Retinal pigment epithelial cell (primary cell): ENCODE measurements around the gene KATNBL1.
A peak's percentile ranks its signal among the peaks of the same experiment; 100 is the strongest.

Experiments used
- DNase-seq: peaks from one replicate; pipeline ENCODE4 v3.0.0-alpha.2; 2010; ENCODE audit warnings: low read depth
- H3K4me3 ChIP-seq: 2 replicates; pipeline ENCODE4 v1.5.1; 2011; ENCODE audit warnings: mild to moderate bottlenecking, low read length, control low read depth, moderate library complexity
- CTCF ChIP-seq: conservative IDR thresholded peaks from 2 replicates; pipeline ENCODE4 v1.5.1; 2011; ENCODE audit warnings: low read depth, low read length, control low read depth, inconsistent platforms

Gene KATNBL1

GRCh38 chr15:34223904-34224596 lies 14.2 kb upstream of the KATNBL1 start:
- H3K4me3 ChIP-seq = peak overlapping the region; percentile 100
- DNase-seq = no peak
- no peak for TF ChIP-seq CTCF

DNA sequence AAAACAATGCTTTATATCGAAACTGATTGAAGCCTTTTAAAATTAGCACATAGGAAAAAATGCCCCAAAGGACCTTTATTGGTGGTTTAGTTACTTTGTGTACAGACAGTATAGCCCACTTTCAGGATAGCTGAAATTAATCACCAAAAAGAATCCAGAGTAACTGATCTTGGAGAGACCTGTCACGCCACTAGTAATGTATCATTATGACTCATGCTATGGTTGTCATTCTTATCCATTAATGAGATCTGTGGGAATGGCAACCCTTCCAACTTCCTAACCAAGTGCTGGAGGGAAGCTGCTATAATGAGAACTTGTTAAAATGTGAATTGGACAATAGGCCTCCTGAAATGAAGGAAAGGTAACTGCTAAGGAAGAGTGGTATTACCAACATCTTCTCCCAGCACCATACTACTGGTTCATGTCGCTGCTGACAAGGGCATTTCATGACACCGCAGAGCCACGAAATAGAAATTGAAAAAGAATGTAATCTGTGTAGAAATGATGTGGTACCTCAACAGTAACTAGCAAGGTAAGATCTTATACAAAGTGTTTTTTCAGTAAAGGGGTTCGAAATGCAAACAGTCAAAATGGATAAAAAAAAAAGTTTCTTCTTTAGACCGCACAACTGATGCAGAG lies 7.8 kb upstream of the KATNBL1 start:
- DNase-seq = no peak
- TF ChIP-seq CTCF = no peak
- no peak overlapping the region for H3K4me3 ChIP-seq

GRCh38 chr15:34216527-34217270 lies 6.8 kb upstream of the KATNBL1 start:
- no peak overlapping the region for H3K4me3 ChIP-seq
- DNase-seq = no peak
- no peak for TF ChIP-seq CTCF

DNA sequence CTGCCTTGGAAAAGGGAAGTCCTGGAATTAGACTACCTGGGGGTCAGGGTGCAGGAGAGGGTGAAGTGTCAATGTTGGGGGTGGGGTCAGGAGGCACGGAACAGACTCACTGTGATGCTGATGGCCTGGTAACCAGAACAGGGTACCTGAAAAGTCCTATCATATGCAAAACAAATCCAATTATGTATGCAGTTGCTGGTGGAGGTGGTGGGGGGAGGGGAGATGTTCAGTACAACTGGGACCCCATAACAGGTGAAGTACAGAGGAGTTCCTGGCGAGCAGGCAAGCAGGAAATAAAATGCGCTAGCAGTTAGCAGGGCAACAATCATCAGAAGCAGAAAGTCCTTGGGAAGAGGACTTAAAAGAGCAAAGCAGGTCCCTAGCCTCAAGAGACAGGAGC lies 4.2 kb upstream of the KATNBL1 start:
- no peak for DNase-seq
- no peak for TF ChIP-seq CTCF
- no peak overlapping the region for H3K4me3 ChIP-seq

GRCh38 chr15:34213690-34214089 lies 3.8 kb upstream of the KATNBL1 start:
- no peak for TF ChIP-seq CTCF
- no peak for DNase-seq

DNA sequence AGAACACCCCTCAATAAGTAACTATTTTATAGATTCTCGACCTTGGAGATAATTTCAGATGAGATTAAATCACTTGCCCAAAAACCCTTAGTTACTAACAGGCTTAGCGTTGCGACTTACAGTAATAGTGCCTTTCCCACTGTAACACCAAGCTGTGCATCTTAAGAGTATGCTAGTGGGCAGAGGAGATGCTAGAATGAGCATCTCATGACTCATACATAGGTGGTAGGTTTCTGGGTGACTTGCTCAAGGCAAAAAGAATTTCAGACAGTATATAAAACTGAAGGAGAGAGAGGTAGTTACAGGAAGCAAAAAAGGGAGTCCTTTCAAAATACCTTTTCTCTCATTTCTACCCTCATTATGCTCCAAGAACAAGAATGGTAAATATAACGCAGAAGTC lies 3.9 kb downstream of the KATNBL1 start:
- no peak for TF ChIP-seq CTCF

More at GRCh38 chr15:34213690-34214089, 3.8 kb upstream of the KATNBL1 start:
- H3K4me3 ChIP-seq = no peak overlapping the region

DNA sequence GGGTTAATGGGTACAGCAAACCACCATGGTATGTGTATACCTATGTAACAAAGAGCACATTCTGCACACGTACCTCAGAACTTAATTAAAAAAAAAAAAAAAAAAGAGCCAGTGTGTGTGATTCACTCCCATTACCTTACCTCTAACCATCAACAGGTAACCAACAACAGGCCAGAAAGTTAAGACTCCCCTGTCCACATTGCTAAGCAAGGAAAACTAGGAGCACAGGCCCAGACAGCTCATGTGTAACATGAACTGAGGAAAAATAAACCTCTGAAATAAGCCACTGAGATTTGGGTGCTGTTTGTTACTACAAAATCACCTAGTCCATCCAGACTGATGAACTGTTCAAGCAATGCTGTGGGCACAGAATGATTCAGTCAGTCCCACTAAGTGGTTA lies 6.0 kb downstream of the KATNBL1 start:
- TF ChIP-seq CTCF = no peak
- DNase-seq = no peak
- H3K4me3 ChIP-seq = no peak overlapping the region

More for the DNA sequence above, 3.9 kb downstream of the KATNBL1 start:
- H3K4me3 ChIP-seq = no peak overlapping the region
- no peak for DNase-seq
